Endothelial cell (in vitro differentiated cells): ENCODE results near the gene TYRO3. TPM values are rescaled to one million over a fixed set of nuclear protein-coding genes. Genes with fewer than 3 reads are reported as not detected.

ENCODE experiments used
- DNase-seq: peaks from one replicate; pipeline ENCODE4 v3.0.0; 2021; ENCODE audit warnings: low spot score
- H3K27ac Mint-ChIP-seq: one replicate; pipeline ENCODE4 v1.8.0; 2021; ENCODE audit warnings: mixed read lengths, inconsistent platforms; ENCODE audit not compliant: unreplicated experiment
- H3K27me3 Mint-ChIP-seq: one replicate; pipeline ENCODE4 v1.8.0; 2021; ENCODE audit warnings: mild to moderate bottlenecking, moderate library complexity, mixed read lengths, inconsistent platforms; ENCODE audit not compliant: unreplicated experiment
- H3K36me3 Mint-ChIP-seq: one replicate; pipeline ENCODE4 v1.8.0; 2021; ENCODE audit warnings: mild to moderate bottlenecking, low read depth, mixed read lengths, inconsistent platforms; ENCODE audit not compliant: unreplicated experiment
- H3K4me1 Mint-ChIP-seq: one replicate; pipeline ENCODE4 v1.8.0; 2021; ENCODE audit warnings: mild to moderate bottlenecking, mixed read lengths, inconsistent platforms; ENCODE audit not compliant: unreplicated experiment
- H3K4me3 Mint-ChIP-seq: one replicate; pipeline ENCODE4 v1.8.0; 2021; ENCODE audit warnings: mild to moderate bottlenecking, mixed read lengths, inconsistent platforms; ENCODE audit not compliant: unreplicated experiment
- H3K9me3 Mint-ChIP-seq: one replicate; pipeline ENCODE4 v1.8.0; 2021; ENCODE audit warnings: mixed read lengths, inconsistent platforms; ENCODE audit not compliant: unreplicated experiment
- CTCF ChIP-seq: fragments of 200-600 bp; sonication (generic); IDR thresholded peaks from one replicate; pipeline ENCODE4 v1.5.0; 2021; ENCODE audit warnings: antibody characterized with exemption; ENCODE audit not compliant: unreplicated experiment
- total RNA-seq: library from RNA; stranded (reverse); fragmentation: NEBNext Ultra II Directional; extraction: Animal tissue kit (Norgen Biotek cat#: 25700); gene quantifications from one replicate; pipeline ENCODE4 v1.2.1, GENCODE V29; 2021; ENCODE audit not compliant: unreplicated experiment

Gene TYRO3
- total RNA-seq, 1 donor from 2014 or later, result 115 TPM

GRCh38 chr15:41629463-41629862, 70.5 kb downstream of the TYRO3 start:
- Mint-ChIP-seq H3K27ac (no peak overlapping the region), H3K36me3 (no peaks in the 10 kb centered on the region), H3K27me3 (peaks cover 3% of the 10 kb centered on the region), H3K9me3 (no peaks in the 10 kb centered on the region), H3K4me3 (no peak overlapping the region), H3K4me1 (peaks cover 24% of the 10 kb centered on the region)
- DNase-seq, result no peak
- no peak for TF ChIP-seq CTCF

GRCh38 chr15:41629883-41630282, 70.9 kb downstream of the TYRO3 start:
- H3K27ac Mint-ChIP-seq, result no peak overlapping the region
- peaks cover 27% of the 10 kb centered on the region for H3K4me1 Mint-ChIP-seq
- no peaks in the 10 kb centered on the region for H3K9me3 Mint-ChIP-seq
- no peak for DNase-seq
- TF ChIP-seq CTCF, result no peak
- no peaks in the 10 kb centered on the region for H3K36me3 Mint-ChIP-seq
- H3K27me3 Mint-ChIP-seq, result peaks cover 3% of the 10 kb centered on the region
- H3K4me3 Mint-ChIP-seq, result no peak overlapping the region

GRCh38 chr15:41630616-41631217, 71.7 kb downstream of the TYRO3 start:
- no peaks in the 10 kb centered on the region for H3K9me3 Mint-ChIP-seq
- no peak for DNase-seq
- no peaks in the 10 kb centered on the region for H3K36me3 Mint-ChIP-seq
- H3K4me3 Mint-ChIP-seq, result no peak overlapping the region
- no peak overlapping the region for H3K27ac Mint-ChIP-seq
- TF ChIP-seq CTCF, result no peak
- peaks cover 3% of the 10 kb centered on the region for H3K27me3 Mint-ChIP-seq
- peaks cover 27% of the 10 kb centered on the region for H3K4me1 Mint-ChIP-seq

- Mint-ChIP-seq H3K4me1 (peaks cover 31% of the 10 kb centered on the region), H3K4me3 (no peak overlapping the region), H3K9me3 (no peaks in the 10 kb centered on the region), H3K27ac (no peak overlapping the region), H3K36me3 (no peaks in the 10 kb centered on the region), H3K27me3 (peaks cover 4% of the 10 kb centered on the region)
- no peak for TF ChIP-seq CTCF
- no peak for DNase-seq
These were observed 73.0 kb downstream of the TYRO3 start for GRCh38 chr15:41631880-41632470.

Other genes starting within 250 kb of the TYRO3 start
- 2.7 TPM for gene OIP5, start 226.6 kb upstream of the TYRO3 start, total RNA-seq
- 16.9 TPM for gene NUSAP1, start 226.3 kb upstream of the TYRO3 start, total RNA-seq
- 16.0 TPM for gene NDUFAF1, start 156.7 kb upstream of the TYRO3 start, total RNA-seq
- gene RTF1, start 142.1 kb upstream of the TYRO3 start, total RNA-seq, result 60.8 TPM
- 4.2 TPM for gene ITPKA, start 65.3 kb upstream of the TYRO3 start, total RNA-seq
- gene LTK, start 45.4 kb upstream of the TYRO3 start, total RNA-seq, result 25.7 TPM
- gene RPAP1, start 15.0 kb upstream of the TYRO3 start, total RNA-seq, result 41.2 TPM
- gene MGA, start 101.2 kb downstream of the TYRO3 start, total RNA-seq, result 48.0 TPM
- gene MAPKBP1, start 215.3 kb downstream of the TYRO3 start, total RNA-seq, result 36.2 TPM